A673 (cell line): Measurements from ENCODE around the gene NCKAP5. TPM values are rescaled to one million over a fixed set of nuclear protein-coding genes. Genes with fewer than 3 reads are reported as not detected.

Experiments used
- BruUV-seq: library from RNA; stranded (reverse); fragments of 400-500 nt; replicated peaks from 2 replicates; lab custom pipeline; 2021; lab: Mats Ljungman, UMichigan
- CTCF ChIA-PET: fragments of 300-600 bp; sonication (Branson Sonifier 250); formaldehyde crosslinking; loops from one replicate; lab custom pipeline; 2022; ENCODE audit warnings: antibody characterized with exemption; lab: Charles Lee
- POLR2A ChIA-PET: fragments of 300-600 bp; sonication (Branson Sonifier 250); formaldehyde crosslinking; loops from one replicate; lab custom pipeline; 2022; ENCODE audit warnings: antibody characterized with exemption; ENCODE audit not compliant: low non-redundant PET; lab: Charles Lee
- DNase-seq: peaks from one replicate; pipeline ENCODE4 v3.0.0-alpha.2; 2015; ENCODE audit warnings: low spot score
- H3K27ac ChIP-seq: fragments of 200-600 bp; sonication (generic); 2 replicates; pipeline ENCODE4 v1.5.1; 2016; ENCODE audit warnings: mixed run types, low read depth, mild to moderate bottlenecking, mixed read lengths, antibody characterized with exemption, low read length; ENCODE audit not compliant: poor library complexity, severe bottlenecking
- H3K27me3 ChIP-seq: fragments of 200-600 bp; sonication (generic); replicated peaks from 2 replicates; pipeline ENCODE4 v1.6.1; 2017; ENCODE audit warnings: mixed run types, low read depth, mild to moderate bottlenecking, mixed read lengths, antibody characterized with exemption, low read length; ENCODE audit not compliant: insufficient read depth, poor library complexity
- H3K36me3 ChIP-seq: fragments of 200-600 bp; sonication (generic); 2 replicates; pipeline ENCODE4 v1.6.1; 2016; ENCODE audit warnings: mixed run types, mild to moderate bottlenecking, mixed read lengths, antibody characterized with exemption, low read length; ENCODE audit not compliant: insufficient read depth, poor library complexity, severe bottlenecking
- H3K4me1 ChIP-seq: fragments of 200-600 bp; sonication (generic); 2 replicates; pipeline ENCODE4 v1.6.1; 2017; ENCODE audit warnings: mixed run types, mild to moderate bottlenecking, mixed read lengths, antibody characterized with exemption, low read length; ENCODE audit not compliant: insufficient read depth, poor library complexity, severe bottlenecking
- H3K4me3 ChIP-seq: fragments of 200-600 bp; sonication (generic); 2 replicates; pipeline ENCODE4 v1.5.1; 2016; ENCODE audit warnings: low read depth, mixed run types, mild to moderate bottlenecking, mixed read lengths, low read length; ENCODE audit not compliant: poor library complexity, severe bottlenecking
- H3K9me3 ChIP-seq: fragments of 200-600 bp; sonication (generic); 2 replicates; pipeline ENCODE4 v1.6.1; 2016; ENCODE audit warnings: mixed run types, low read depth, mild to moderate bottlenecking, mixed read lengths, antibody characterized with exemption, low read length; ENCODE audit not compliant: poor library complexity, severe bottlenecking
- EZH2 ChIP-seq: fragments of 200-600 bp; sonication (generic); IDR thresholded peaks from 2 replicates; pipeline ENCODE4 v1.6.1; 2017; ENCODE audit warnings: borderline replicate concordance, low read depth, mild to moderate bottlenecking, mixed read lengths, antibody characterized with exemption, low read length; ENCODE audit not compliant: poor library complexity, severe bottlenecking
- intact Hi-C: fragments of 100-400 bp; cut with micrococcal nuclease; formaldehyde crosslinking; loops from one replicate; pipeline ENCODE4 v1.10.0; 2022; ENCODE audit not compliant: unreplicated experiment
- total RNA-seq: library from RNA; stranded (reverse); gene quantifications from 2 replicates; pipeline ENCODE4 v1.2.3, GENCODE V29; 2021
- TF ChIP-seq, protein P1 (sequence below): fragments of 300-800, 200-600 bp; sonication (generic); conservative IDR thresholded peaks from 2 replicates; pipeline ENCODE4 v1.5.1; 2017; ENCODE audit warnings: low read depth, mild to moderate bottlenecking, antibody characterized with exemption, low read length, moderate library complexity, mixed read lengths

NCKAP5 gene
- total RNA-seq, 1 experiment from 2014 or later: 26.6 TPM

DNA sequence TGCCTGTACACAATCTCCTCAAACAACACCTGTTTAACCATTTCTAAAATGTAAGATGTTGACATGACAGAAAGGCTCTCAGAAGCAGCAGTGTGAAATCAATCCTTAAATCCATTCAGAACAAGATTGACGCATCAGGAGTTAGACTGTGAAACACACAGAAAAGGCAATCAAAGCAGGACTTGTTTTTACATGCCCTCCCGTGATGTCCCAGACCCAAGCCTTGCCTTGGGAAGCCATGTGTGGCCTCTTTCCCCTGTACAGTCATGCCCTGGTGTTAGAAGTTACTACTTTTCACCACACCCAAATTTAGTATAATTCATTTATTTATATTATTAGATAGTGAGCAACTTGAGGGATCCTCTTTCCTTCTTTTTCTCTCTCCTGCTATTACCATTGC lies 115.7 kb downstream of the NCKAP5 start:
- Histone ChIP-seq H3K27me3 (no peaks in the 10 kb centered on the region), H3K27ac (no peak overlapping the region), H3K36me3 (no peaks in the 10 kb centered on the region), H3K9me3 (no peaks in the 10 kb centered on the region), H3K4me1 (peaks cover 16% of the 10 kb centered on the region), H3K4me3 (no peak overlapping the region)
- ChIA-PET CTCF (no interaction called here), POLR2A (no interaction called here)
- no TSS peak for BruUV-seq
- intact Hi-C loops: no loop called here
- TF ChIP-seq, protein P1, sequence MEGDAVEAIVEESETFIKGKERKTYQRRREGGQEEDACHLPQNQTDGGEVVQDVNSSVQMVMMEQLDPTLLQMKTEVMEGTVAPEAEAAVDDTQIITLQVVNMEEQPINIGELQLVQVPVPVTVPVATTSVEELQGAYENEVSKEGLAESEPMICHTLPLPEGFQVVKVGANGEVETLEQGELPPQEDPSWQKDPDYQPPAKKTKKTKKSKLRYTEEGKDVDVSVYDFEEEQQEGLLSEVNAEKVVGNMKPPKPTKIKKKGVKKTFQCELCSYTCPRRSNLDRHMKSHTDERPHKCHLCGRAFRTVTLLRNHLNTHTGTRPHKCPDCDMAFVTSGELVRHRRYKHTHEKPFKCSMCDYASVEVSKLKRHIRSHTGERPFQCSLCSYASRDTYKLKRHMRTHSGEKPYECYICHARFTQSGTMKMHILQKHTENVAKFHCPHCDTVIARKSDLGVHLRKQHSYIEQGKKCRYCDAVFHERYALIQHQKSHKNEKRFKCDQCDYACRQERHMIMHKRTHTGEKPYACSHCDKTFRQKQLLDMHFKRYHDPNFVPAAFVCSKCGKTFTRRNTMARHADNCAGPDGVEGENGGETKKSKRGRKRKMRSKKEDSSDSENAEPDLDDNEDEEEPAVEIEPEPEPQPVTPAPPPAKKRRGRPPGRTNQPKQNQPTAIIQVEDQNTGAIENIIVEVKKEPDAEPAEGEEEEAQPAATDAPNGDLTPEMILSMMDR: no peak
- TF ChIP-seq EZH2: no peak
- DNase-seq: no peak

DNA sequence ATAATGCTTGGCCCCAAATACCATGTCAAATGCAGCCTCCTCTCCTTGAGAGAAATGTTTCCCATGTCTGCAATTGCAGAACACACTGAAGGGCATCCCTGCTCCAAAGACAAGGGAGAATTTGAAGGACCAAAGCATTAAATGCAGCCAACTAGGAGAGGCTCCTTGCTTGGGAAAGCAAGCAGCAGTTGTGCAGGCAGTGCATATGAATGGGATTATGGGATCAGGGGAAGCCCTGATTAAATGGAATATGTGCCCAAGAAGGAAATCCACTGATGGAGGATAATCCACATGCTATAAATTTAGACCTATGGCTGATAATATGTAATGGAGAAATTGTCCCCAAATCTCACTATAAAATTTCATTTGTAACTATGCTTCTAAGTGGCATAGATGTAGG lies 116.1 kb downstream of the NCKAP5 start:
- no peaks in the 10 kb centered on the region for H3K27me3 ChIP-seq
- ChIA-PET CTCF (no interaction called here), POLR2A (no interaction called here)
- H3K9me3 ChIP-seq: no peaks in the 10 kb centered on the region
- no TSS peak for BruUV-seq
- DNase-seq: no peak
- H3K27ac ChIP-seq: no peak overlapping the region
- no peaks in the 10 kb centered on the region for H3K36me3 ChIP-seq
- H3K4me3 ChIP-seq: no peak overlapping the region
- intact Hi-C loops: no loop called here
- peaks cover 16% of the 10 kb centered on the region for H3K4me1 ChIP-seq
- no peak for TF ChIP-seq EZH2
- TF ChIP-seq, protein P1: no peak

DNA sequence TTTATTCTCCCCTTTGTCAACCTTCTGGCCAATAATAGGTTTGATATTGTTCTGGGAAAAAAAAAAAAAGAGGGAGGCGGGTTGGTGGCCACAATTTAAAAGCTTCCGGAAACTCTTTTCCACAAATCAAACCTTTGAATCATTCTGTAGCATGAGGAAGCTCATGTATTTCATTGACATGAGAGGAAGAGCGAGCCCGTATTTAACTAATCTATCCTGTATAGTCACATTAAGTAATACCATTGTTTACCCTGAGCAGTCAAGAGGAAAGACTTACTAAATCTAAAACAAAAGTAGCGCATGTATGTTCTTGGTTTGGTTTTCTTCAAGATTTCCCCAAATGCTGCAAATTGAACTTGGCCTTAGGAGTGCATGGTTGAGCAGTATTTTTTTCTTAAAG lies 120.1 kb downstream of the NCKAP5 start:
- Histone ChIP-seq H3K36me3 (no peaks in the 10 kb centered on the region), H3K4me1 (peaks cover 16% of the 10 kb centered on the region), H3K27me3 (no peaks in the 10 kb centered on the region), H3K4me3 (no peak overlapping the region), H3K9me3 (no peaks in the 10 kb centered on the region), H3K27ac (no peak overlapping the region)
- intact Hi-C loops: no loop called here
- BruUV-seq: no TSS peak
- POLR2A ChIA-PET: no interaction called here
- DNase-seq: no peak
- CTCF ChIA-PET: no interaction called here
- TF ChIP-seq, protein P1: no peak
- no peak for TF ChIP-seq EZH2
